H9 (cell line): ENCODE results near the gene LAMC1. TPM values are rescaled to one million over a fixed set of nuclear protein-coding genes. Genes with fewer than 3 reads are reported as not detected.

Experiments used
- DNase-seq: peaks from one replicate; pipeline ENCODE4 v3.0.0-alpha.2; 2017
- H2AFZ ChIP-seq: one replicate; pipeline ENCODE4 v1.6.1; 2013; ENCODE audit warnings: mild to moderate bottlenecking, low read length, control low read depth, moderate library complexity
- H2AK5ac ChIP-seq: 2 replicates; pipeline ENCODE4 v1.6.1; 2013; ENCODE audit warnings: low read length, control low read depth, mixed read lengths; ENCODE audit not compliant: insufficient read length
- H2BK120ac ChIP-seq: one replicate; pipeline ENCODE4 v1.6.1; 2013; ENCODE audit warnings: low read depth, mild to moderate bottlenecking, low read length, control low read depth, inconsistent platforms; ENCODE audit not compliant: poor library complexity, severe bottlenecking
- H2BK12ac ChIP-seq: 2 replicates; pipeline ENCODE4 v1.6.1; 2013; ENCODE audit warnings: low read length, control low read depth, mixed read lengths, low read depth; ENCODE audit not compliant: insufficient read length
- H2BK15ac ChIP-seq: 2 replicates; pipeline ENCODE4 v1.6.1; 2013; ENCODE audit warnings: low read depth, low read length, control low read depth
- H2BK20ac ChIP-seq: one replicate; pipeline ENCODE4 v1.6.1; 2013; ENCODE audit warnings: low read depth, mild to moderate bottlenecking, low read length, control low read depth, inconsistent platforms; ENCODE audit not compliant: poor library complexity, severe bottlenecking
- H2BK5ac ChIP-seq: 2 replicates; pipeline ENCODE4 v1.6.1; 2013; ENCODE audit warnings: low read length, control low read depth, mixed read lengths; ENCODE audit not compliant: insufficient read length
- H3K14ac ChIP-seq: 2 replicates; pipeline ENCODE4 v1.6.1; 2013; ENCODE audit warnings: low read length, control low read depth; ENCODE audit not compliant: insufficient read depth
- H3K18ac ChIP-seq: 2 replicates; pipeline ENCODE4 v1.6.1; 2013; ENCODE audit warnings: low read depth, mild to moderate bottlenecking, mixed read lengths, low read length, control low read depth; ENCODE audit not compliant: insufficient read length
- H3K23ac ChIP-seq: 2 replicates; pipeline ENCODE4 v1.6.1; 2013; ENCODE audit warnings: low read length, control low read depth, mixed read lengths, low read depth; ENCODE audit not compliant: insufficient read length
- H3K23me2 ChIP-seq: 2 replicates; pipeline ENCODE4 v1.6.1; 2013; ENCODE audit warnings: low read depth, mild to moderate bottlenecking, mixed read lengths, low read length, control low read depth; ENCODE audit not compliant: insufficient read length, poor library complexity, severe bottlenecking
- H3K27ac ChIP-seq: 2 replicates; pipeline ENCODE4 v1.5.1; 2013; ENCODE audit warnings: low read length, control low read depth, mixed read lengths, low read depth; ENCODE audit not compliant: insufficient read length
- H3K27me3 ChIP-seq: 2 replicates; pipeline ENCODE4 v1.6.1; 2013; ENCODE audit warnings: low read length, control low read depth, inconsistent platforms; ENCODE audit not compliant: insufficient read depth
- H3K4ac ChIP-seq: 2 replicates; pipeline ENCODE4 v1.6.1; 2013; ENCODE audit warnings: low read depth, mild to moderate bottlenecking, control low read depth, inconsistent platforms, low read length, moderate library complexity
- H3K4me1 ChIP-seq: 2 replicates; pipeline ENCODE4 v1.6.1; 2013; ENCODE audit warnings: low read length, control low read depth, inconsistent platforms; ENCODE audit not compliant: insufficient read depth
- H3K4me2 ChIP-seq: 2 replicates; pipeline ENCODE4 v1.6.1; 2013; ENCODE audit warnings: low read length, control low read depth, mixed read lengths; ENCODE audit not compliant: insufficient read length, insufficient read depth
- H3K56ac ChIP-seq: 2 replicates; pipeline ENCODE4 v1.6.1; 2013; ENCODE audit warnings: low read depth, mild to moderate bottlenecking, mixed read lengths, low read length, control low read depth; ENCODE audit not compliant: insufficient read length
- H3K79me1 ChIP-seq: 2 replicates; pipeline ENCODE4 v1.6.1; 2013; ENCODE audit warnings: low read depth, mild to moderate bottlenecking, moderate library complexity, low read length, control low read depth, inconsistent platforms; ENCODE audit not compliant: insufficient read depth, poor library complexity, severe bottlenecking
- H3K79me2 ChIP-seq: 2 replicates; pipeline ENCODE4 v1.6.1; 2013; ENCODE audit warnings: low read length, control low read depth, inconsistent platforms; ENCODE audit not compliant: insufficient read depth
- H3K9ac ChIP-seq: 2 replicates; pipeline ENCODE4 v1.6.1; 2013; ENCODE audit warnings: low read length, control low read depth, mixed read lengths; ENCODE audit not compliant: insufficient read length; ENCODE audit errors: extremely low read depth
- H3K9me3 ChIP-seq: one replicate; pipeline ENCODE4 v1.6.1; 2013; ENCODE audit warnings: low read depth, low read length, inconsistent platforms; ENCODE audit not compliant: control insufficient read depth
- H3T11ph ChIP-seq: one replicate; pipeline ENCODE4 v1.6.1; 2013; ENCODE audit warnings: mild to moderate bottlenecking, low read length, control low read depth, inconsistent platforms
- H4K20me1 ChIP-seq: one replicate; pipeline ENCODE4 v1.6.1; 2013; ENCODE audit not compliant: control insufficient read depth, insufficient read length, insufficient read depth
- H4K5ac ChIP-seq: 2 replicates; pipeline ENCODE4 v1.6.1; 2013; ENCODE audit warnings: low read depth, mild to moderate bottlenecking, mixed read lengths, low read length, control low read depth; ENCODE audit not compliant: insufficient read length
- H4K8ac ChIP-seq: replicated peaks from 2 replicates; pipeline ENCODE4 v1.6.1; 2013; ENCODE audit warnings: low read length, control low read depth, mixed read lengths, low read depth; ENCODE audit not compliant: insufficient read length
- H4K91ac ChIP-seq: 2 replicates; pipeline ENCODE4 v1.6.1; 2013; ENCODE audit warnings: low read depth, mild to moderate bottlenecking, moderate library complexity, mixed read lengths, low read length, control low read depth; ENCODE audit not compliant: insufficient read length
- H3K27ac Mint-ChIP-seq, 3 experiments: 2 replicates in 2 of 3; 3 replicates in 1 of 3; pipeline ENCODE4 v1.8.0; 2020 to 2021; ENCODE audit warnings: mixed read lengths in 3 of 3, mild to moderate bottlenecking in 1 of 3, moderate library complexity in 1 of 3
- H3K27me3 Mint-ChIP-seq: 2 replicates; pipeline ENCODE4 v1.8.0; 2021; ENCODE audit warnings: low read depth, mild to moderate bottlenecking, moderate library complexity, mixed read lengths
- H3K36me3 Mint-ChIP-seq, 3 experiments: 2 replicates in 2 of 3; 3 replicates in 1 of 3; pipeline ENCODE4 v1.8.0; 2020 to 2021; ENCODE audit warnings: low read depth in 3 of 3, mixed read lengths in 3 of 3; ENCODE audit not compliant: insufficient read depth in 1 of 3
- H3K4me1 Mint-ChIP-seq, 2 experiments: 2 replicates each; pipeline ENCODE4 v1.8.0; 2020; ENCODE audit warnings: mixed read lengths in 2 of 2
- H3K4me3 Mint-ChIP-seq, 2 experiments: 2 replicates in 1 of 2; 3 replicates in 1 of 2; pipeline ENCODE4 v1.8.0; 2020 to 2021; ENCODE audit warnings: mild to moderate bottlenecking in 2 of 2, mixed read lengths in 2 of 2, moderate library complexity in 1 of 2
- H3K9me3 Mint-ChIP-seq, 2 experiments: 2 replicates in 1 of 2; 3 replicates in 1 of 2; pipeline ENCODE4 v1.8.0; 2020; ENCODE audit warnings: mild to moderate bottlenecking in 2 of 2, mixed read lengths in 2 of 2, moderate library complexity in 1 of 2
- CTCF ChIP-seq: fragments of 200-600 bp; sonication (generic); conservative IDR thresholded peaks from 3 replicates; pipeline ENCODE4 v1.8.0; 2021; ENCODE audit warnings: antibody characterized with exemption, mild to moderate bottlenecking
- WGBS: extraction: QIAGEN DNeasy Blood & Tissue Kit; methylation state at CpG from one replicate; pipeline ENCODE4 v1.1.7; 2013; ENCODE audit warnings: missing lambda C conversion rate, low lambda C conversion rate, mixed read lengths; ENCODE audit not compliant: insufficient read length; ENCODE audit errors: extremely low coverage; 5-methylcytosine and 5-hydroxymethylcytosine counted together
- total RNA-seq: library from RNA; stranded (reverse); gene quantifications from 2 replicates; pipeline ENCODE4 v1.2.1, GENCODE V29; 2021

The LAMC1 gene
- total RNA-seq, 1 experiment from 2014 or later, result 96.2 TPM

DNA sequence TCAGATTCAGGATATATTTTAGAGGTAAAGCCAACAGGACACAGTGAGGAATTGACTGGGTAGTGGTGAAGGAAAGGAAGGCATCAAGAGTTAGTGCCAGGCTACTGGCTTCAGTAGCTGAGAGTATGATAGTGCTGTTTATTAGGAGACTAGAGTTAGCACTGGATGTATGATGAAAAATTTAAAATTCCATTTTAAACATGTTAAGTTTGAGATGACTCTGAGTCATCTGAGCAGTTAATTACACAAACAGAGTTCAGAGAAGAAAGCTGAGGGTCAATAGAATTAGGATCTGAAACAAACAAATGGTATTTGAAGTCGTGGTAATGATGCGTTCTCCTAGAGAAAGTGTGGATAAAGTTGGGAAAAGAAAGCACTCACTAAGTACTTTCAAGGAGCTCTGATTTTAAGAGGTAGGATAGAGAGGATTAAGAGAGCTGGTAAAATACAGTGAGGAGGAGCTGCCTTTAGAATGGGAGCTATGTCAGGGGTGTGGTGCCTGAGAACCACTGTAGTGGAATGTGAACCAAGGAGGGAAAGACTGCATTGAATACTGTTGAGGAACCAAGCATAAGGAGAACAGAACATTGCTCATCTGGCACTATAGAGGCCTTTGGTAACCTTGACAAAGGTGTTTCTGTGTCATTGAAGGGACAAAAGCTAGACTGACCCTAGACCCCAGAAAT is 48.6 kb upstream of the LAMC1 start:
- Histone ChIP-seq H3K9ac (no peak overlapping the region), H2AFZ (no peak overlapping the region), H3K27me3 (no peaks in the 10 kb centered on the region), H2AK5ac (no peak overlapping the region), H4K5ac (no peak overlapping the region), H4K91ac (no peak overlapping the region), H3K14ac (no peak overlapping the region), H2BK12ac (no peak overlapping the region), H3K4ac (no peak overlapping the region), H2BK20ac (no peak overlapping the region), H3K23ac (no peak overlapping the region), H3K79me2 (no peaks in the 10 kb centered on the region), H2BK15ac (no peak overlapping the region), H3K4me1 (no peaks in the 10 kb centered on the region), H3K23me2 (no peaks in the 10 kb centered on the region), H3K79me1 (no peaks in the 10 kb centered on the region), H2BK120ac (no peak overlapping the region), H4K20me1 (no peaks in the 10 kb centered on the region), H3K18ac (no peak overlapping the region), H3K56ac (no peak overlapping the region), H4K8ac (no peak overlapping the region), H3K9me3 (no peaks in the 10 kb centered on the region), H3T11ph (no peak overlapping the region), H2BK5ac (no peak overlapping the region), H3K27ac (no peak overlapping the region), H3K4me2 (no peak overlapping the region)
- H3K27me3 Mint-ChIP-seq, result no peaks in the 10 kb centered on the region
- peaks cover 7 to 15% of the 10 kb centered on the region in 2 experiments for H3K4me1 Mint-ChIP-seq
- H3K4me3 Mint-ChIP-seq, result no peak overlapping the region
- TF ChIP-seq CTCF, result no peak
- no peaks in the 10 kb centered on the region for H3K9me3 Mint-ChIP-seq
- WGBS, result no CpG with 5 or more reads among the region's 2 CpGs
- no peaks in the 10 kb centered on the region for H3K36me3 Mint-ChIP-seq
- H3K27ac Mint-ChIP-seq, result peak overlapping the region in 1 of 3 experiments; percentile 21; a peak in 1 of 7 replicates
- no peak for DNase-seq
